Subcutaneous adipose tissue (tissue), 4 donors: Measurements from ENCODE around the gene CCSAP. TPM values are rescaled to one million over a fixed set of nuclear protein-coding genes. Genes with fewer than 3 reads are reported as not detected.

Experiments used
- total RNA-seq, 4 donors: library from RNA; depleted of rRNA; stranded (reverse); fragments of >200 nt; gene quantifications; one replicate each; pipeline ENCODE4 v1.1.0, GENCODE V29; 2016
- TF ChIP-seq, protein P1 (sequence below): fragments of 450-650 bp; IDR thresholded peaks from one replicate; pipeline ENCODE4 v1.5.1; 2016; ENCODE audit warnings: low read depth, mild to moderate bottlenecking, control low read depth, antibody characterized with exemption, moderate library complexity

The CCSAP gene
- total RNA-seq, 4 donors from 2014 or later: 5.4 to 15.6 (median 7.1) TPM

DNA sequence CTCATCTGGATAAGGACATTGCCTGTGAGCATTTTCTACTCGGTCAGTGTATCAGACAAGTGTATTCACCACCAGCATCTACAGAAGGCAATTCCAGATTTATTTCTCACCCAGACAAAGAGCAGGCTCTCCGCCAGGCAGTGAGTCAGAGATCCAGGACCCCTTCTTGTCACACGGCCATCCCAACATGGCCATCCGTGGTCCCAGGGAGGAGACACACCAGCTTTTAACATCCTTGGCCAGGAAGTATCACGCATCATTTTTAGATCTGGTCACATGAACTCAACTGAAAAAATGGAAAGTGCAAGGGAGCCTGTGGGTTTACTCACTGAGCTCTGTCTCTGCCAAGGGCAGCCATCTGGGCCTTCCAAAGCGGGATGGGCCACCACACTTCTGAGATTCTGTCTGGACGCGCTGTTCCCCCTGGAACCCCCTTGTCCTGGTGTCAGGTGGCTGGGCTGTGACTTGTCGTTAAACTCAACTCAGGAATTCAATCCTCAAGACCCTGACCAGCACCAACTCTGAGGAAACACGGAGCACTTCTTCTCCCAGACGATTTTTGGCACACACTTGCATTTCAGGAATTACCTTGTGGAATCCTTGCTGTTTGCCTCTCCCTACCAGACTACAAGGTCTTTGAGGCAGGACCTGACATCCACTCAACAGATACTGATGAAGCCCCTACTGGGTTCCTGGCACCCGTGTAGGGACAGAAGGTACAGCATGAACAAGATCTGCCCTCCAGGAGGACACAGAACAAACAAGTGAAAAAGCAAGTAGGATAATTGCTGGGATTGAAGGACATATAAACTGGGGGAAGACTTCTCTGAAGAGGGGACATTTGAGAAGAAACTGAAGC lies 21.6 kb upstream of the CCSAP start:
- TF ChIP-seq, protein P1, sequence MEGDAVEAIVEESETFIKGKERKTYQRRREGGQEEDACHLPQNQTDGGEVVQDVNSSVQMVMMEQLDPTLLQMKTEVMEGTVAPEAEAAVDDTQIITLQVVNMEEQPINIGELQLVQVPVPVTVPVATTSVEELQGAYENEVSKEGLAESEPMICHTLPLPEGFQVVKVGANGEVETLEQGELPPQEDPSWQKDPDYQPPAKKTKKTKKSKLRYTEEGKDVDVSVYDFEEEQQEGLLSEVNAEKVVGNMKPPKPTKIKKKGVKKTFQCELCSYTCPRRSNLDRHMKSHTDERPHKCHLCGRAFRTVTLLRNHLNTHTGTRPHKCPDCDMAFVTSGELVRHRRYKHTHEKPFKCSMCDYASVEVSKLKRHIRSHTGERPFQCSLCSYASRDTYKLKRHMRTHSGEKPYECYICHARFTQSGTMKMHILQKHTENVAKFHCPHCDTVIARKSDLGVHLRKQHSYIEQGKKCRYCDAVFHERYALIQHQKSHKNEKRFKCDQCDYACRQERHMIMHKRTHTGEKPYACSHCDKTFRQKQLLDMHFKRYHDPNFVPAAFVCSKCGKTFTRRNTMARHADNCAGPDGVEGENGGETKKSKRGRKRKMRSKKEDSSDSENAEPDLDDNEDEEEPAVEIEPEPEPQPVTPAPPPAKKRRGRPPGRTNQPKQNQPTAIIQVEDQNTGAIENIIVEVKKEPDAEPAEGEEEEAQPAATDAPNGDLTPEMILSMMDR: no peak

DNA sequence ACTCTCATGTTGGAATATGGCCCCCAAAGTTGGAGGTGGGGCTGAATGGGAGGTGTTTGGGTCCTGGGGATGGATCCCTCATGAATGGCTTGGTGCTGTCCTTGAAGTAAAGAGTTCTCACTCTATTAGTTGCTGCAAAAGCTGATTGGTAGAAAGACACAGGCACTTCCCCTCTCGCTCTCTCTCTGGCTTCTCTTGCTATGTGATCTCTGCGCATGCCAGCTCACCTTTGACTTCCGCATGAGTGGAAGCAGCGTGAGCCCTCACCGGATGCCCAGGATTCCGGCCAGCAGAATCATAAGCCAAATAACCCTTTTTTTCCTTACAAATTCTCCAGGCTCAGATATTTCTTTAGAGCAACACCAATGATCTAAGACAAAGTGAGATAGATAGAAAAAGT lies 20.9 kb upstream of the CCSAP start:
- TF ChIP-seq, protein P1: no peak

DNA sequence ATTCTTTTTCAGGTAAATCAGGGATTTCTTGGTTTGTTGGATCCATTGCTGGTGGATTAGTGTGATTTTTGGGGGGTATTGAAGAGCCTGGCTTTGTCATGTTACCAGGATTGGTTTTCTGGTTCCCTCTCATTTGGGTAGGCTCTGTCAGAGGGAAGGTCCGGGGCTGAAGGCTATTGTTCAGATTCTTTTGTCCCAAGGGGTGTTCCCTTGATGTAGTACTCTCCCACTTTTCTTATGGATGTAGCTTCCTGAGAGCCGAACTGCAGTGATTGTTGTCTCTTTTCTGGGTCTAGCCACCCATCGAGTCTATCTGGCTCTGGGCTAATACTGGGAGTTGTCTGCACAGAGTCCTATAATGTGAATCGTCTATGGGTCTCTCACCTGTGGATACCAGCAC lies 17.6 kb upstream of the CCSAP start:
- TF ChIP-seq, protein P1: no peak

DNA sequence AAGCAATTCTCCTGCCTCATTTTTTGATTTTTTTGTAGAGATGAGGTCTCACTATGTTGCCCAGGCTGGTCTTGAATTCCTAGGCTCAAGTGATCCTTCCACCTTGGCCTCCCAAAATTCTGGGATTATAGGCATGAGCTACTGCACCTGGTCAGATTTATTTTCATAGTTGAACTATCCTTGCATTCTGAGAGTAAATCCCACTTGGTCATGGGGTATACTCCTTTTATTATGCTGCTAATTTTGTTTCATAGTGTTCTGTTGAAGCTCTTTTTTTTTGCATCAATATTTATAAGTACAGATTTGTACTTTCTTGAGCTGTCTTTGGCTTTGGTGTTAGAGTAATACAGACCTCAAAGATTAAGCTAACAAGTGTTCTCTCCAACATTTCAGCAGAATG lies 12.8 kb upstream of the CCSAP start:
- TF ChIP-seq, protein P1: no peak

DNA sequence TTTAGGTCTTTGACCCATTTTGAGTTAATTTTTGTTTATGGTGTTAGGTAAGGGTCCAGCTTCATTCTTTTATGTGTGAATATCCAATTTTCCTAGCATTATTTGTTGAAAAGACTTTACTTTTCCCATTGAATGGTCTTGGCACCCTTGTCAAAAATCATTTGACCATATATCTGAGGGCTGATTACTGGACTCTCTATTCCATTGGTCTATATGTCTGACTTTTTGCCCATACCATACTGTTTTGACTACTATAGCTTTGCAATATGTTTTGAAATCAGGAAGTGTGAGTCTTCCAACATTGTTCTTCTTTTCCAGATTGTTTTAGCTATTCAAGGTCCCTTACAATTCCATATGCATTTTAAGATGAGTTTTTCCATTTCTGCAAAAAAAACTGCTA lies 11.4 kb upstream of the CCSAP start:
- TF ChIP-seq, protein P1: no peak

DNA sequence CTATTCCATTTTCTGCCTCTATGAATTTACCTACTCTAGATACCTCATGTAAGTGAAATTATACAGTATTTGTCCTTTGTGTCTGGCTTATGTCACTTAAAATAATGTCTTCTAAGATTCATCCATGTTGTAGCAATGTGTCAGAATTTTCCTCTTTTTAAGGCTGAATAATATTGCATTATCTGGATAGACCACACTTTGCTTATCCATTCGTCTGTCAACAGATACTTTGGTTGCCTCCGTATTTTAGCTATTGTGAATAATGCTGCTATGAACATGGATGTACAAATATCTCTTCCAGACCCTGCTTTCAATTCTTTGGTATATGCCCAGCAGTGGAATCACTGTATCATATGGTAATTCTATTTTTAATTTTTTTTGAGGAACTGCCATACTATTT lies 10.1 kb upstream of the CCSAP start:
- TF ChIP-seq, protein P1: no peak

DNA sequence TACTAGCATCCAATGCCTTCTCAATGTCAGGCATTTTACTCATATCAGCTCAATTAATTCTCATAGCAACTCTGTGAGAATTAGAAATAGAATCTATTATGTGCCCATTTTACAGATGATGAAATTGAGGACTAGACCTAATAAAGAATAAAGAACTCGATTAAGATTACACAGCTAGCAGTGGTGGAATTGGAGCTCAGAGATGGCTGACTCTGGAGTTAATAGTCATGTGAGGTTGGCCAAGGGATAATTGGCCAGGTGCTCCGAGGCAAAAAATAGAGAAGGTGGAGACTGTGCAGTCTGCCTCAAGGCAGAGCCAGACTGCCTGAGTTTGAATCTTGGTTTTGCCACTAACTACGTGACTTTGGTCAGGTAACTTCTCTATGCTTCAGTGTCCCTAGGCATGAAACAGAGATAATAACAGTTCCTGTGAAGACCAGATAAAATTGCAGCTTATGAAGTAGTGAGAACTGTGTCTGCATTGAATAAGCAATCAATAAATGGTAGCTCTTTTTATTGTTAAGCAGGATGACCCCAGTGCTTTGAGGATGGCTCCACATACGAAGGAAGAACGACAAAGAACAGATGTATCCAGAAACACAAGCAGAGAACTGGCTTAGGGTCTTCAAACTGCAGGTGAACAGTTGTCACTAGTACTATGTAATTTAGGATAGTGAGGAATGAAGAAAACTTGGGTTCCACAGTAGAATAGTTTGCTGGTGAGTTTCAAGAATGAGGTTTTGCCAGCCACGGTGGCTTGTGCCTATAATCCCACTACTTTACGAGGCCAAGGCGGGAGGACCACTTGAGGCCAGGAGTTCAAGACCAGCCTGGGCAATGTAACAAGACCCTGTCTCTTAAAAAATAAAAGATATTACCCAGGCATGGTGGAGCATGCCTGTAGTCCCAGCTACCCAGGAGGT lies 6.9 kb upstream of the CCSAP start:
- TF ChIP-seq, protein P1: no peak
